Fibroblast of the aortic adventitia (primary cell): ENCODE results near the gene ALPK1. TPM values are rescaled to one million over a fixed set of nuclear protein-coding genes. Genes with fewer than 3 reads are reported as not detected.

Experiments used
- DNase-seq: peaks from one replicate; pipeline ENCODE4 v3.0.0-alpha.2; 2010; ENCODE audit warnings: low read depth
- H3K4me3 ChIP-seq: 2 replicates; pipeline ENCODE4 v1.5.1; 2011; ENCODE audit warnings: low read depth, mild to moderate bottlenecking, control low read depth, low read length, moderate library complexity
- total RNA-seq: library from RNA; depleted of rRNA; stranded (reverse); fragments of >200 nt; gene quantifications from 2 replicates; pipeline ENCODE4 v1.2.3, GENCODE V29; 2012; ENCODE audit warnings: low replicate concordance
- TF ChIP-seq, protein P1 (sequence below): IDR thresholded peaks from 2 replicates; pipeline ENCODE4 v1.5.1; 2011; ENCODE audit warnings: mild to moderate bottlenecking, low read length, control low read depth, inconsistent platforms; ENCODE audit not compliant: insufficient read depth

Gene ALPK1
- 14.1 and 34.1 TPM in 2 replicates for total RNA-seq

GRCh38 chr4:112296949-112297880 lies at the start of gene ALPK1:
Gene ALPK1 (plus strand): TSS chr4:112297369.
- peak; percentile 97 for DNase-seq
- TF ChIP-seq, protein P1, sequence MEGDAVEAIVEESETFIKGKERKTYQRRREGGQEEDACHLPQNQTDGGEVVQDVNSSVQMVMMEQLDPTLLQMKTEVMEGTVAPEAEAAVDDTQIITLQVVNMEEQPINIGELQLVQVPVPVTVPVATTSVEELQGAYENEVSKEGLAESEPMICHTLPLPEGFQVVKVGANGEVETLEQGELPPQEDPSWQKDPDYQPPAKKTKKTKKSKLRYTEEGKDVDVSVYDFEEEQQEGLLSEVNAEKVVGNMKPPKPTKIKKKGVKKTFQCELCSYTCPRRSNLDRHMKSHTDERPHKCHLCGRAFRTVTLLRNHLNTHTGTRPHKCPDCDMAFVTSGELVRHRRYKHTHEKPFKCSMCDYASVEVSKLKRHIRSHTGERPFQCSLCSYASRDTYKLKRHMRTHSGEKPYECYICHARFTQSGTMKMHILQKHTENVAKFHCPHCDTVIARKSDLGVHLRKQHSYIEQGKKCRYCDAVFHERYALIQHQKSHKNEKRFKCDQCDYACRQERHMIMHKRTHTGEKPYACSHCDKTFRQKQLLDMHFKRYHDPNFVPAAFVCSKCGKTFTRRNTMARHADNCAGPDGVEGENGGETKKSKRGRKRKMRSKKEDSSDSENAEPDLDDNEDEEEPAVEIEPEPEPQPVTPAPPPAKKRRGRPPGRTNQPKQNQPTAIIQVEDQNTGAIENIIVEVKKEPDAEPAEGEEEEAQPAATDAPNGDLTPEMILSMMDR, result no peak
- peak within 1 kb of the TSS; percentile 69 for H3K4me3 ChIP-seq

- TF ChIP-seq, protein P1, result no peak
- no peak overlapping the region for H3K4me3 ChIP-seq
- no peak for DNase-seq
Observed at GRCh38 chr4:112251019-112251643, 46.0 kb upstream of the ALPK1 start.

- DNase-seq, result no peak
- no peak overlapping the region for H3K4me3 ChIP-seq
- TF ChIP-seq, protein P1, result no peak
Observed at GRCh38 chr4:112252234-112252633, 44.9 kb upstream of the ALPK1 start.

DNA sequence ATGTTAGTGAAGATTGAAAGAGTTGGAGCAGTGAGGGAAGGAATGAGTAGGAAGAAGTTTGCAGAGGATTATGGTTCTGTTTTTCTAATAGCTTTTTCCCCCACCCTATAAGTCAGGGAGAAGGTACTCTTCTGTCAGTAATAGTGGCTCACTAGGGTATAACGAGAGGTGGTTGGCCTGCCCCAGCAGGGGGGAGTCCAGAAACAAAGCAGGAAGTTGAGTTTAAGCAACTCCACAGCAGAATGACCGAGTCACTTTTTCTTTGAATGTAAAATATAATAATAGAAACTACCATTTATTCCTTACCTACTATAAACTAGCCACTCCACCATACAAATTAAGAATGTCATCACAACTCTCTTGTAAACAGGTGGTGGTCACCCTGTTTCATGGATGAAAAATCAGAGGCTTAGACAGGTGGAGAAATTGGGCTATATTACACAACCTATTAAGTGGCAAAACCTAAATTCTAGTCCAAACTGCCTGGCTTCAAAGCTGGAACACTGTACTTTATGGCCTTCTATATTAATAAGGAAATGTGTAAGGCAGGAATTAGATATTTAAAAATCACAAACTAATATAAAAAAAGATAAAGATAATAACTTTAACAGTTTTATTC lies 43.7 kb upstream of the ALPK1 start:
- no peak overlapping the region for H3K4me3 ChIP-seq
- no peak for DNase-seq
- TF ChIP-seq, protein P1, result no peak

- DNase-seq, result no peak
- TF ChIP-seq, protein P1, result no peak
- H3K4me3 ChIP-seq, result no peak overlapping the region
Observed at GRCh38 chr4:112257098-112257497, 40.1 kb upstream of the ALPK1 start.

- H3K4me3 ChIP-seq, result no peak overlapping the region
- TF ChIP-seq, protein P1, result peak; percentile 63
- peak; percentile 65 for DNase-seq
Observed at GRCh38 chr4:112266823-112267222, 30.3 kb upstream of the ALPK1 start.
